H1 (cell line): ENCODE measurements around the gene KAT8. TPM values are rescaled to one million over a fixed set of nuclear protein-coding genes. Genes with fewer than 3 reads are reported as not detected.
A peak's percentile ranks its signal among the peaks of the same experiment; 100 is the strongest.
"Not testable (repeated sequence)": the region's sequence is repeated elsewhere in the genome, so short reads cannot be mapped to it uniquely, and the experiment has no call there.

Source experiments
- CTCF ChIA-PET: fragments of 300-600 bp; sonication (Branson Sonifier 250); formaldehyde crosslinking; loops from one replicate; lab custom pipeline; 2021; ENCODE audit not compliant: partially characterized antibody; lab: Charles Lee
- POLR2A ChIA-PET: fragments of 300-600 bp; sonication (Branson Sonifier 250); formaldehyde crosslinking; loops from one replicate; lab custom pipeline; 2021; ENCODE audit warnings: inconsistent platforms; ENCODE audit not compliant: partially characterized antibody; lab: Charles Lee
- DNase-seq, 2 experiments: peaks; one replicate each; pipeline versions ENCODE4 v3.0.0 to v3.0.0-alpha.2; 2010 to 2022; ENCODE audit warnings: low spot score in 2 of 2, low read depth in 1 of 2, mixed read lengths in 1 of 2
- FAIRE-seq: peaks from 2 replicates; lab custom pipeline; 2011; peaks lifted over from hg19 to GRCh38; lab: Jason Lieb, UNC
- H2AFZ ChIP-seq: 2 replicates; pipeline ENCODE4 v1.8.1; 2012; ENCODE audit warnings: low read length, inconsistent platforms
- H2AK5ac ChIP-seq: 2 replicates; pipeline ENCODE4 v1.6.1; 2013; ENCODE audit warnings: low read depth, low read length
- H2BK120ac ChIP-seq: replicated peaks from 2 replicates; pipeline ENCODE3; 2013; ENCODE audit warnings: low read depth, low read length, inconsistent platforms
- H2BK12ac ChIP-seq: 2 replicates; pipeline ENCODE4 v1.6.1; 2013; ENCODE audit warnings: low read depth, low read length
- H2BK15ac ChIP-seq: 2 replicates; pipeline ENCODE4 v1.6.1; 2013; ENCODE audit warnings: low read length
- H2BK20ac ChIP-seq: 2 replicates; pipeline ENCODE4 v1.6.1; 2013; ENCODE audit warnings: low read length
- H2BK5ac ChIP-seq: 2 replicates; pipeline ENCODE4 v1.6.1; 2013; ENCODE audit warnings: low read depth, low read length
- H3K14ac ChIP-seq: 2 replicates; pipeline ENCODE4 v1.6.1; 2013; ENCODE audit warnings: inconsistent platforms; ENCODE audit not compliant: insufficient read length
- H3K18ac ChIP-seq: 2 replicates; pipeline ENCODE4 v1.6.1; 2013; ENCODE audit warnings: low read length; ENCODE audit errors: extremely low read depth
- H3K23ac ChIP-seq: 2 replicates; pipeline ENCODE4 v1.6.1; 2013; ENCODE audit warnings: inconsistent platforms; ENCODE audit not compliant: insufficient read length
- H3K23me2 ChIP-seq: 2 replicates; pipeline ENCODE4 v1.6.1; 2013; ENCODE audit warnings: low read depth, low read length
- H3K27ac ChIP-seq: 2 replicates; pipeline ENCODE4 v1.6.1; 2011; ENCODE audit warnings: low read depth, low read length, inconsistent platforms
- H3K27me3 ChIP-seq, 4 experiments: replicated peaks in 1 of 4; 1 replicate in 1 of 4; 2 replicates in 3 of 4; pipeline versions ENCODE4 v1.6.1 to v1.8.1; 2011 to 2013; ENCODE audit warnings: low read length in 3 of 4, mild to moderate bottlenecking in 3 of 4, inconsistent platforms in 2 of 4, mixed read lengths in 2 of 4, moderate library complexity in 1 of 4; ENCODE audit not compliant: control insufficient read depth in 3 of 4, insufficient read depth in 3 of 4; ENCODE audit errors: extremely low read depth in 1 of 4
- H3K36me3 ChIP-seq, 4 experiments: 2 replicates each; pipeline versions ENCODE4 v1.6.1 to v1.8.1; 2011 to 2013; ENCODE audit warnings: mild to moderate bottlenecking in 4 of 4, low read length in 3 of 4, moderate library complexity in 2 of 4, control low read depth in 1 of 4, inconsistent platforms in 1 of 4; ENCODE audit not compliant: insufficient read depth in 4 of 4, control insufficient read depth in 2 of 4
- H3K4ac ChIP-seq: replicated peaks from 2 replicates; pipeline ENCODE3; 2013; ENCODE audit warnings: low read length, low read depth, mixed read lengths, inconsistent platforms; ENCODE audit not compliant: insufficient read length
- H3K4me1 ChIP-seq, 4 experiments: replicated peaks in 1 of 4; 1 replicate in 1 of 4; 2 replicates in 3 of 4; pipeline versions ENCODE4 v1.6.1 to v1.8.1; 2011 to 2013; ENCODE audit warnings: low read length in 3 of 4, inconsistent platforms in 2 of 4, mixed read lengths in 1 of 4; ENCODE audit not compliant: insufficient read depth in 4 of 4, control insufficient read depth in 3 of 4
- H3K4me2 ChIP-seq, 2 experiments: 2 replicates each; pipeline versions ENCODE4 v1.6.1 to v1.8.1; 2011 to 2013; ENCODE audit warnings: low read depth in 2 of 2, low read length in 2 of 2, control low read depth in 1 of 2, inconsistent platforms in 1 of 2, mild to moderate bottlenecking in 1 of 2; ENCODE audit not compliant: insufficient read depth in 1 of 2
- H3K4me3 ChIP-seq, 4 experiments: fragments of 200-600, 300-600 bp in 1 of 4; sonication (generic), shearing (Covaris generic), sonication (Bioruptor Twin) in 1 of 4; 2 replicates each; pipeline versions ENCODE4 v1.5.1 to v1.8.1; 2011 to 2016; ENCODE audit warnings: low read length in 4 of 4, low read depth in 3 of 4, control low read depth in 2 of 4, inconsistent platforms in 2 of 4, mild to moderate bottlenecking in 2 of 4, mixed read lengths in 1 of 4, moderate library complexity in 1 of 4; ENCODE audit not compliant: insufficient read depth in 2 of 4; ENCODE audit errors: extremely low read depth in 1 of 4
- H3K56ac ChIP-seq: replicated peaks from 2 replicates; pipeline ENCODE3; 2013; ENCODE audit warnings: low read depth, mild to moderate bottlenecking, mixed read lengths, low read length, inconsistent platforms; ENCODE audit not compliant: insufficient read length
- H3K79me1 ChIP-seq: 2 replicates; pipeline ENCODE4 v1.6.1; 2013; ENCODE audit warnings: low read depth, low read length, control low read depth
- H3K79me2 ChIP-seq, 2 experiments: 2 replicates each; pipeline versions ENCODE4 v1.6.1 to v1.8.1; 2012 to 2013; ENCODE audit warnings: low read length in 2 of 2, mild to moderate bottlenecking in 2 of 2, inconsistent platforms in 1 of 2; ENCODE audit not compliant: insufficient read depth in 2 of 2, control insufficient read depth in 1 of 2
- H3K9ac ChIP-seq, 4 experiments: replicated peaks in 1 of 4; 1 replicate in 1 of 4; 2 replicates in 3 of 4; pipeline versions ENCODE4 v1.6.1 to v1.8.1; 2011 to 2013; ENCODE audit warnings: low read depth in 3 of 4, low read length in 3 of 4, control low read depth in 2 of 4, mild to moderate bottlenecking in 2 of 4, moderate library complexity in 2 of 4, inconsistent platforms in 1 of 4; ENCODE audit errors: extremely low read depth in 1 of 4
- H3K9me3 ChIP-seq, 2 experiments: 2 replicates each; pipeline versions ENCODE4 v1.6.1 to v1.8.1; 2012 to 2013; ENCODE audit warnings: mild to moderate bottlenecking in 2 of 2, moderate library complexity in 2 of 2, control low read depth in 1 of 2, inconsistent platforms in 1 of 2, low read depth in 1 of 2, low read length in 1 of 2, mixed read lengths in 1 of 2; ENCODE audit not compliant: insufficient read depth in 2 of 2
- H4K20me1 ChIP-seq, 2 experiments: replicated peaks in 1 of 2; 2 replicates each; pipeline versions ENCODE3 to v1.8.1; 2011 to 2013; ENCODE audit warnings: inconsistent platforms in 2 of 2, low read length in 2 of 2, mild to moderate bottlenecking in 1 of 2; ENCODE audit not compliant: insufficient read depth in 2 of 2, control insufficient read depth in 1 of 2
- H4K5ac ChIP-seq: 2 replicates; pipeline ENCODE4 v1.6.1; 2013; ENCODE audit warnings: low read length, low read depth, mixed read lengths, inconsistent platforms; ENCODE audit not compliant: insufficient read length
- H4K8ac ChIP-seq: 2 replicates; pipeline ENCODE4 v1.8.0; 2013; ENCODE audit warnings: mild to moderate bottlenecking, moderate library complexity, low read length, inconsistent platforms; ENCODE audit not compliant: insufficient read depth; ENCODE audit errors: extremely low read depth
- H4K91ac ChIP-seq: replicated peaks from 2 replicates; pipeline ENCODE3; 2013; ENCODE audit warnings: low read length, mixed read lengths, inconsistent platforms; ENCODE audit not compliant: insufficient read length
- CHD2 ChIP-seq: IDR thresholded peaks from 2 replicates; pipeline ENCODE4 v1.6.1; 2012; ENCODE audit warnings: low read length, improper control_type of control experiment
- NRF1 ChIP-seq: IDR thresholded peaks from 2 replicates; pipeline ENCODE4 v1.6.1; 2011; ENCODE audit warnings: mild to moderate bottlenecking, low read depth, low read length, improper control_type of control experiment
- POLR2A ChIP-seq, 2 experiments: IDR thresholded peaks; 1 replicate in 1 of 2; 2 replicates in 1 of 2; pipeline ENCODE4 v1.6.1; 2011; ENCODE audit warnings: low read depth in 2 of 2, low read length in 2 of 2, mild to moderate bottlenecking in 2 of 2; ENCODE audit errors: control extremely low read depth in 1 of 2
- RFX5 ChIP-seq: IDR thresholded peaks from 2 replicates; pipeline ENCODE4 v1.6.1; 2011; ENCODE audit warnings: low read depth, low read length, improper control_type of control experiment, borderline replicate concordance
- SP1 ChIP-seq: IDR thresholded peaks from 2 replicates; pipeline ENCODE4 v1.6.1; 2011; ENCODE audit warnings: low read depth, low read length
- WGBS, 2 experiments: shearing (Covaris generic) in 1 of 2; methylation state at CpG; one replicate each; pipeline versions ENCODE4 v1.1.6 to v1.1.7; 2013 to 2015; ENCODE audit warnings: low lambda C conversion rate in 2 of 2, mixed read lengths in 2 of 2, inconsistent platforms in 1 of 2, low coverage in 1 of 2, missing lambda C conversion rate in 1 of 2; ENCODE audit not compliant: insufficient replicate concordance in 2 of 2, insufficient coverage in 1 of 2, insufficient read length in 1 of 2; ENCODE audit errors: extremely low coverage in 1 of 2, missing lambda C conversion rate in 1 of 2; 5-methylcytosine and 5-hydroxymethylcytosine counted together
- polyA plus RNA-seq, 7 experiments: library from polyadenylated mRNA; depleted of rRNA in 3 of 7; stranded (reverse) in 5 of 7; unstranded in 2 of 7; fragments of >200 nt in 5 of 7; fragments of 200-250 nt in 2 of 7; gene quantifications; 1 replicate in 5 of 7; 2 replicates in 1 of 7; 4 replicates in 1 of 7; pipeline versions ENCODE4 v1.2.1 to v1.2.3, GENCODE V29; 2011 to 2013; ENCODE audit warnings: missing spikeins in 2 of 7, mixed read lengths in 2 of 7
- total RNA-seq: library from RNA; stranded (reverse); fragmentation: NEBNext Ultra II Directional; extraction: Animal tissue kit (Norgen Biotek cat#: 25700); gene quantifications from 2 replicates; pipeline ENCODE4 v1.2.1, GENCODE V29; 2021
- TF ChIP-seq, protein P1 (sequence below): IDR thresholded peaks from 2 replicates; pipeline ENCODE4 v1.6.1; 2012; ENCODE audit warnings: inconsistent platforms

The KAT8 gene
- total and polyA plus RNA-seq, 2 of the 8 experiments (the other 6 are each of a cell fraction or from before 2014, with no cell fraction given), result 52.6 to 61.6 TPM

DNA sequence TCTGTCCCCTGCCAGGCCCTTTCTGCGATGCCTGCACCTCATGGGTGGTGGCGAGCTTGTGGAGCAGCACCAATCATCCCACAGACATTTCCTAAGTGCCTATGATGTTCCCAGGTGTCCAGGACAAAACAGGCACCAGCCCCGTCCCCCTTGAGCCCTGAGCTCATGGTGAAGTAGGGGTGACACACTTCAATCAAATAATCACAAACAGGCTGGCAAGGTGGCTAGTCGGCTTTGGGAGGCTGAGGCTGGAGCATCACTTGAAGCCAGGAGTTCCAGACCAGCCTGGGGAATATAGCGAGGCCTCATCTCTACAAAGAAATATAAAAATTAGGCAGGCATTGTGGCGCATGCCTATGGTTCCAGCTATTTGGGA, 18.8 kb downstream of the KAT8 start (continued):
- TF ChIP-seq NRF1, result no peak
- no peak for TF ChIP-seq RFX5
- TF ChIP-seq, protein P1, sequence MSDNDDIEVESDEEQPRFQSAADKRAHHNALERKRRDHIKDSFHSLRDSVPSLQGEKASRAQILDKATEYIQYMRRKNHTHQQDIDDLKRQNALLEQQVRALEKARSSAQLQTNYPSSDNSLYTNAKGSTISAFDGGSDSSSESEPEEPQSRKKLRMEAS, result no peak
- TF ChIP-seq POLR2A (IDR thresholded peaks at IDR 0.05; ENCODE audit: control extremely low read depth in 1 of 2, low read depth in 2 of 2, low read length in 2 of 2), result no peak
- TF ChIP-seq SP1, result no peak
- no peak for TF ChIP-seq CHD2

- not testable (repeated sequence) for H4K91ac ChIP-seq, H2BK120ac ChIP-seq, H3K4me2 ChIP-seq, H3K9ac ChIP-seq, H2AFZ ChIP-seq, H2AK5ac ChIP-seq, H3K4ac ChIP-seq, H4K5ac ChIP-seq, FAIRE-seq, H4K20me1 ChIP-seq, DNase-seq, H3K18ac ChIP-seq, H3K56ac ChIP-seq, H3K27me3 ChIP-seq, H3K4me3 ChIP-seq, H3K27ac ChIP-seq, H4K8ac ChIP-seq, H3K14ac ChIP-seq, H2BK20ac ChIP-seq, H2BK15ac ChIP-seq, H3K79me1 ChIP-seq, H3K9me3 ChIP-seq, H3K23ac ChIP-seq, H2BK5ac ChIP-seq
- Histone ChIP-seq H3K4me1 (peaks cover 5 to 45% (median 35%) of the 10 kb centered on the region in 4 experiments), H3K79me2 (peaks cover 0 to 19% of the 10 kb centered on the region in 2 experiments; a peak in 2 of 4 replicates), H3K36me3 (peaks cover 4 to 16% (median 6%) of the 10 kb centered on the region in 4 experiments), H2BK12ac (peak overlapping the region; percentile 96; the same call in 1 of the 2 replicates), H3K23me2 (peaks cover 16% of the 10 kb centered on the region)
- 90% methylated on average over 15 of the region's 20 CpGs; no CpG with 5 or more reads in 1 of the 2 experiments for WGBS, 2 experiments
- CTCF ChIA-PET, result interaction anchor here (0.6 to 2.6 kb wide), 5 partner anchors 20 to 219 kb away, joined by 3 to 10 read pairs (median 3); partner anchors contain the start of gene KAT8
- POLR2A ChIA-PET, result interaction anchor here (0.9 to 34.9 kb wide), 7 partner anchors 16 to 152 kb away, joined by 3 to 713 read pairs (median 9); partner anchors contain the start of genes BCKDK, FUS, HSD3B7 and KAT8
These were observed 19.5 kb downstream of the KAT8 start for GRCh38 chr16:31136822-31137499.
